ENCODE data around the gene DCTN2. TPM values are rescaled to one million over a fixed set of nuclear protein-coding genes. Genes with fewer than 3 reads are reported as not detected.

Gene DCTN2
- total RNA-seq, 1 donor from 2014 or later = 91.8 TPM

DNA sequence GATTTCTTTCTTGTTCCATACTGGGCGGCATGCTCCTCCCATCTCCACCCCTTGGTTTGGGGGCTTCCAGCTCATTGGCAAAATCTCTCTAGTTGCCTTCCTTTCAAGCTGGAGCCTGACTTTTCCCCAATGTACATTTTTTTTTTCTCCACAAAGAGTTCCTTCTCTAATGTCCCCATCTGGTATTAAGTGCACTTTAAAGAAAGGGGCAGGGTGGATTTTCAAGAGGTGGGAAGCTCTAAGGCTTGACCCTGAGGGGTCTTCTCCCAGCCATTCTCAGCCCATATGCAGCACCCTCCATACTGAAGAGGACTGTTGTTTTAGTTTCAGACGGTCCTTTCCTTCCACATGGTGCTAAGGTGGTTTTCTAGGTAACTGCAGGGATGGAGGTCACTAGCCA, 38.2 kb upstream of the DCTN2 start:
- ChIA-PET POLR2A (no interaction called here), CTCF (interaction anchor here (1.2 to 6.6 kb wide), 6 partner anchors 9 to 120 kb away, joined by 4 to 126 read pairs (median 6); partner anchors contain the start of gene B4GALNT1)
- H3K27me3 Mint-ChIP-seq = peaks cover 12% of the 10 kb centered on the region
- no peak overlapping the region for H3K27ac Mint-ChIP-seq
- DNase-seq = no peak
- no peaks in the 10 kb centered on the region for H3K9me3 Mint-ChIP-seq
- H3K36me3 Mint-ChIP-seq (ENCODE audit: low read depth) = no peaks in the 10 kb centered on the region
- no peak for ATAC-seq (ENCODE audit: low read depth)
- H3K4me3 Mint-ChIP-seq = no peak overlapping the region
- intact Hi-C loops (cut with micrococcal nuclease) = no loop called here
- H3K4me1 Mint-ChIP-seq = peaks cover 4% of the 10 kb centered on the region
- TF ChIP-seq, protein P1, sequence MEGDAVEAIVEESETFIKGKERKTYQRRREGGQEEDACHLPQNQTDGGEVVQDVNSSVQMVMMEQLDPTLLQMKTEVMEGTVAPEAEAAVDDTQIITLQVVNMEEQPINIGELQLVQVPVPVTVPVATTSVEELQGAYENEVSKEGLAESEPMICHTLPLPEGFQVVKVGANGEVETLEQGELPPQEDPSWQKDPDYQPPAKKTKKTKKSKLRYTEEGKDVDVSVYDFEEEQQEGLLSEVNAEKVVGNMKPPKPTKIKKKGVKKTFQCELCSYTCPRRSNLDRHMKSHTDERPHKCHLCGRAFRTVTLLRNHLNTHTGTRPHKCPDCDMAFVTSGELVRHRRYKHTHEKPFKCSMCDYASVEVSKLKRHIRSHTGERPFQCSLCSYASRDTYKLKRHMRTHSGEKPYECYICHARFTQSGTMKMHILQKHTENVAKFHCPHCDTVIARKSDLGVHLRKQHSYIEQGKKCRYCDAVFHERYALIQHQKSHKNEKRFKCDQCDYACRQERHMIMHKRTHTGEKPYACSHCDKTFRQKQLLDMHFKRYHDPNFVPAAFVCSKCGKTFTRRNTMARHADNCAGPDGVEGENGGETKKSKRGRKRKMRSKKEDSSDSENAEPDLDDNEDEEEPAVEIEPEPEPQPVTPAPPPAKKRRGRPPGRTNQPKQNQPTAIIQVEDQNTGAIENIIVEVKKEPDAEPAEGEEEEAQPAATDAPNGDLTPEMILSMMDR (IDR thresholded peaks at IDR 0.05) = no peak

GRCh38 chr12:57584690-57585089, 37.7 kb upstream of the DCTN2 start:
- ChIA-PET CTCF (interaction anchor here (1.2 to 6.6 kb wide), 8 partner anchors 9 to 157 kb away, joined by 4 to 126 read pairs (median 7); partner anchors contain the start of gene B4GALNT1), POLR2A (no interaction called here)
- Mint-ChIP-seq H3K4me1 (peaks cover 4% of the 10 kb centered on the region), H3K27me3 (peaks cover 12% of the 10 kb centered on the region), H3K36me3 (ENCODE audit: low read depth) (no peaks in the 10 kb centered on the region), H3K4me3 (no peak overlapping the region), H3K9me3 (no peaks in the 10 kb centered on the region), H3K27ac (no peak overlapping the region)
- DNase-seq = no peak
- intact Hi-C loops (cut with micrococcal nuclease) = no loop called here
- no peak for ATAC-seq (ENCODE audit: low read depth)
- TF ChIP-seq, protein P1 (IDR thresholded peaks at IDR 0.05) = no peak

DNA sequence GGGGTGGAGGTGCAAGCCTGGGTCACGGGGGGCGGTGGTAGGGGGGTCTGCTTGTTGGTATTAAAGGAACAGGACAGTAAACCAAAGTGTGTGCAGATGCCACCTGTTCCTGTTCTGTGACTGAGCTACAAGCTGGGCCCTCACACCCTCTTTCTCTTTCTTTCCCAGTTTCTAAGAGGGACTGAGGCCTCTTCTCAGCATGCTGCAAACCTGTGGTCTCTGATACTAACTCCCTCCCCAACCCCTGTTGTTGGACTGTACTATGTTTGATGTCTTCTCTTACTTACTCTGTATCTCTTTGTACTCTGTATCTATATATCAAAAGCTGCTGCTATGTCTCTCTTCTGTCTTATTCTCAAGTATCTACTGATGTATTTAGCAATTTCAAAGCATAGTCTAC, 37.1 kb upstream of the DCTN2 start:
- DNase-seq (no peak), ATAC-seq (ENCODE audit: low read depth) (no peak)
- Mint-ChIP-seq H3K4me3 (no peak overlapping the region), H3K27ac (no peak overlapping the region), H3K36me3 (ENCODE audit: low read depth) (no peaks in the 10 kb centered on the region), H3K4me1 (peaks cover 4% of the 10 kb centered on the region), H3K27me3 (peaks cover 12% of the 10 kb centered on the region), H3K9me3 (no peaks in the 10 kb centered on the region)
- TF ChIP-seq, protein P1 (IDR thresholded peaks at IDR 0.05) = no peak
- CTCF ChIA-PET = interaction anchor here (0.9 to 6.6 kb wide), 14 partner anchors 9 to 321 kb away, joined by 3 to 126 read pairs (median 6); partner anchors contain the start of genes B4GALNT1, DCTN2 and PIP4K2C
- POLR2A ChIA-PET = interaction anchor here (1.1 to 1.6 kb wide), 4 partner anchors 36 to 125 kb away, joined by 3 to 14 read pairs (median 5); no protein-coding TSS in a partner anchor
- intact Hi-C loops (cut with micrococcal nuclease) = no loop called here

DNA sequence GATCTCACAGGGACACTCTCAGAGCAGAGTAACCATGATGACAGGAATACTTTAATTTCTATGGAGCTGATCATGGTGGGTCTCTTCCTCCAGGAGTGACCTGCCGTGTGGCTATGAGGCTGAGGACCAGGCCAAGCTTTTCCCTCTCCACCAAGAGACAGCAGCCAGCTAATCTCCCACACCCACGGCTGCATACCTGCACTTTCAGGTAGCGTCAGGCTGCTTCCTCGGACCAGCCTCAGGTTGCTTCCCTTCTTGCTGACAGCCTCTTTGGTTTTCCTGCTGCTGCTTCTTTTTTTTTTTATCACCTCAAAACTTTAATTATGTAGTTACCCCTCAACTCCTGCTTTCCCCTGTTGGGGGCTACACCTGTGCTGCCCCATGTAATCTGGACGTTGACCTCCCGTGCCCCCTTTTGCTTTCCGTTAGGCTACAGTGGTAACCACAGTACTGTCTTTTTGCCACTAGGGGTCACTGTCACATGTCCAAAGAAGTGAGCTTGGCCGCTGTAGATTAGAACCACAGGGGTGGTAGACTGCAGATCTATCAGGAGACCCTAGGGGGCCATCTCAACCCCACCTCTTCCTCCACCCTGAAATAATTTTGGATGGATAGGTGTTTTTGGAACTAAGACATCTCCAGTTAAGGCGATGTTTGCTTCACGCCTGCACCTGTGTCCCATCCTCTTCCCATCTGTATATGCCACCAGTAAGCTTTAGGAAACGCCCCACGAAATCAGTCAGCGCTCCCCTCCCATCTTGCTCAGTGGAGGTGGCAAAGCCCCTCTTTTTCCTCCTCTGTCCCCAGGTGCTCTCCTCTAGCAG, 36.2 kb upstream of the DCTN2 start:
- peaks cover 4% of the 10 kb centered on the region for H3K4me1 Mint-ChIP-seq
- TF ChIP-seq, protein P1 (IDR thresholded peaks at IDR 0.05) = peak; percentile 85
- ATAC-seq (ENCODE audit: low read depth) (peak; percentile 100), DNase-seq (peak; percentile 24)
- no peak overlapping the region for H3K27ac Mint-ChIP-seq
- no peaks in the 10 kb centered on the region for H3K9me3 Mint-ChIP-seq
- intact Hi-C loops (cut with micrococcal nuclease) = loop anchor here (1.0 to 2.0 kb wide), 7 partner anchors 8 to 322 kb away; partner anchors contain the start of genes B4GALNT1, MBD6 and PIP4K2C
- ChIA-PET CTCF (interaction anchor here (0.7 to 6.6 kb wide), 19 partner anchors 9 to 1394 kb away, joined by 3 to 126 read pairs (median 6); partner anchors contain the start of genes B4GALNT1, DCTN2, GLI1 and PIP4K2C), POLR2A (interaction anchor here (0.7 to 1.6 kb wide), 7 partner anchors 31 to 252 kb away, joined by 3 to 14 read pairs (median 3); no protein-coding TSS in a partner anchor)
- H3K36me3 Mint-ChIP-seq (ENCODE audit: low read depth) = no peaks in the 10 kb centered on the region
- H3K4me3 Mint-ChIP-seq = no peak overlapping the region
- peaks cover 12% of the 10 kb centered on the region for H3K27me3 Mint-ChIP-seq

DNA sequence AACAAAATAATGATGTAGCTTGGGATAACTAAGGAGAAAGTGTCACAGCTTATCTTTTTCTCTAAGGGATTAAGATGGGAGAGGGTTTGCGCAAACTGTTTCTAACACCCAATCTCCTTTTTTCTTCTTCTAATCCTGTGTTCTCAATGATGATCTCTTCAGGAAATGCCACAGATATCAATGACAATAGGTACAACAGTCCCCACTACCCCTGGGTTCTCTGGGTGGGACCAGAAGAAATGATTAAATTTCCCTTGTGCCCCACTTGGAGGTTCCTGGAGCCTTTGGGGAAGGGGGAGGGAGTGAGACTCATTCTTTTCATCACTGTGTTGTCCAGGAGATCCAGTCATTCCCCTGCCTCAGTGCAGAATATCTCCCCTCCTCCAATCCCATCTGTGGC, 35.4 kb upstream of the DCTN2 start:
- Mint-ChIP-seq H3K4me3 (no peak overlapping the region), H3K27ac (no peak overlapping the region)

More for the DNA sequence above, 35.4 kb upstream of the DCTN2 start:
- Mint-ChIP-seq H3K4me1 (peaks cover 4% of the 10 kb centered on the region), H3K36me3 (ENCODE audit: low read depth) (no peaks in the 10 kb centered on the region), H3K9me3 (no peaks in the 10 kb centered on the region), H3K27me3 (peaks cover 12% of the 10 kb centered on the region)
- TF ChIP-seq, protein P1 (IDR thresholded peaks at IDR 0.05) = no peak
- no peak for ATAC-seq (ENCODE audit: low read depth)
- intact Hi-C loops (cut with micrococcal nuclease) = loop anchor here (2.0 kb wide), 1 partner anchor 60 kb away; the partner anchor contains the start of gene MBD6
- ChIA-PET POLR2A (interaction anchor here (1.4 to 1.6 kb wide), 2 partner anchors 38 to 123 kb away, joined by 4 to 14 read pairs; no protein-coding TSS in a partner anchor), CTCF (interaction anchor here (0.7 to 6.6 kb wide), 9 partner anchors 10 to 1393 kb away, joined by 3 to 126 read pairs (median 5); partner anchors contain the start of genes B4GALNT1, GLI1, PIP4K2C and SMARCC2)
- DNase-seq = no peak

Measured in activated B cell treated with CpG ODN at 0.5 μM for 24 hours (primary cell).